ENCODE data around the gene POU4F2. TPM values are rescaled to one million over a fixed set of nuclear protein-coding genes. Genes with fewer than 3 reads are reported as not detected.

The POU4F2 gene, protein sequence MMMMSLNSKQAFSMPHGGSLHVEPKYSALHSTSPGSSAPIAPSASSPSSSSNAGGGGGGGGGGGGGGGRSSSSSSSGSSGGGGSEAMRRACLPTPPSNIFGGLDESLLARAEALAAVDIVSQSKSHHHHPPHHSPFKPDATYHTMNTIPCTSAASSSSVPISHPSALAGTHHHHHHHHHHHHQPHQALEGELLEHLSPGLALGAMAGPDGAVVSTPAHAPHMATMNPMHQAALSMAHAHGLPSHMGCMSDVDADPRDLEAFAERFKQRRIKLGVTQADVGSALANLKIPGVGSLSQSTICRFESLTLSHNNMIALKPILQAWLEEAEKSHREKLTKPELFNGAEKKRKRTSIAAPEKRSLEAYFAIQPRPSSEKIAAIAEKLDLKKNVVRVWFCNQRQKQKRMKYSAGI
- total RNA-seq, result not detected
- long read RNA-seq, result 0 reads

DNA sequence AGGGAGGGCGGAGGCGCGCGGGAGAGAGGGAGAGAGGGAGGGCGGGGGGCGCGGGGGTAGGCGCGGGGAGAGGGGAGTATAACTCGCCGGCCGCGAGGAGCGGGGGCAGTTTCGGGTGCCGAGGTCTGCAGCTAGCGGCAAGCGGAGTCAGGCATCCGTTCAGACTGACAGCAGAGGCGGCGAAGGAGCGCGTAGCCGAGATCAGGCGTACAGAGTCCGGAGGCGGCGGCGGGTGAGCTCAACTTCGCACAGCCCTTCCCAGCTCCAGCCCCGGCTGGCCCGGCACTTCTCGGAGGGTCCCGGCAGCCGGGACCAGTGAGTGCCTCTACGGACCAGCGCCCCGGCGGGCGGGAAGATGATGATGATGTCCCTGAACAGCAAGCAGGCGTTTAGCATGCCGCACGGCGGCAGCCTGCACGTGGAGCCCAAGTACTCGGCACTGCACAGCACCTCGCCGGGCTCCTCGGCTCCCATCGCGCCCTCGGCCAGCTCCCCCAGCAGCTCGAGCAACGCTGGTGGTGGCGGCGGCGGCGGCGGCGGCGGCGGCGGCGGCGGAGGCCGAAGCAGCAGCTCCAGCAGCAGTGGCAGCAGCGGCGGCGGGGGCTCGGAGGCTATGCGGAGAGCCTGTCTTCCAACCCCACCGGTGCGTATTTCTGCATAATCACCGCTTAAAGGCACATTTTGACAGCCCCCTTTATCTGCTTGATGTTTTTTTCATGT, at the start of gene POU4F2:
Gene POU4F2, plus strand, starts transcription at position 108 of the 720 bp plus-strand sequence. Its CDS starts 248 bp downstream, at position 356.
- intact Hi-C loops (cut with DNase I), result loop anchor here (10.0 kb wide), 1 partner anchor 294 kb away; no protein-coding TSS in a partner anchor
- no peak for DNase-seq (ENCODE audit: missing footprints)
- ATAC-seq, result no peak

DNA sequence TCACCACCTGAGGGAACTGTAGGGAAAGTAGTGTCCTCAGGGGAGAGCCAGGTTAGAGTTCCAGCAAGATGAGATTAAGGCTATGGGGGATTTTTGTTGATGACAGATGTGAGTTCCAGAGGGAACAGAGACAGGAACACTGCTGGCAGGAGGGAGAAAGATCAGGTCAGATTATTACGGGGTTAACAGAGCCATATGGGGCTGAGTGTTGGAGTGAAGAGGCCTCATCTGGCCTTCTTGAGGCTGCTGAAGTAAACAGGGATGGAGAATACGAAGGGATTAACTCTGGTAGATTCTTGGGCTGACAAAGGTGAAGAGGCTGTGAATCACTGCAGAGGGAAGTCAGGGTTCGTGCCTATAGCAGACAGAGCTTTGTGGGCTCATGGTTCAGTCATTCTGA, 47.9 kb upstream of the POU4F2 start:
- intact Hi-C loops (cut with DNase I), result no loop called here
- DNase-seq (ENCODE audit: missing footprints) (no peak), ATAC-seq (no peak)

DNA sequence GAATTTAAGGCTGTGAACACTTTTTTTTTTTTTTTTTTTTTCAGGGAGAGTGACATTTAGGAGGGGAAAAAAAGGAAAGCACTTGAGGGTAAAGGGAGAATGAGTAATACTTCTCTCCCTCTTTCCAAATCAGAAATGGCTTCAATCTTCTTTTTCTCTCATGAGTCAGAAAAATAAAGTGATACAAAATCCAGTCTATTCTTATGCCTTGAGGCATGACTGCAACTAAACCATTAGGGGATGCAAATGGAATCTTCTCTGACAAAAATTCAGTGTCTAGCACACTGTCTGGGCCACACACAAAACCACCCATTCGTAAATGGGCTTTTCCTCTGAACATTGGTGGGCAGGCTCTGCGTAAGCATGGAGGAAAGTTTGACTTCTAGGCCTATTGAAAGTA, 46.7 kb upstream of the POU4F2 start:
- intact Hi-C loops (cut with DNase I), result no loop called here
- DNase-seq (ENCODE audit: missing footprints), result no peak
- no peak for ATAC-seq

DNA sequence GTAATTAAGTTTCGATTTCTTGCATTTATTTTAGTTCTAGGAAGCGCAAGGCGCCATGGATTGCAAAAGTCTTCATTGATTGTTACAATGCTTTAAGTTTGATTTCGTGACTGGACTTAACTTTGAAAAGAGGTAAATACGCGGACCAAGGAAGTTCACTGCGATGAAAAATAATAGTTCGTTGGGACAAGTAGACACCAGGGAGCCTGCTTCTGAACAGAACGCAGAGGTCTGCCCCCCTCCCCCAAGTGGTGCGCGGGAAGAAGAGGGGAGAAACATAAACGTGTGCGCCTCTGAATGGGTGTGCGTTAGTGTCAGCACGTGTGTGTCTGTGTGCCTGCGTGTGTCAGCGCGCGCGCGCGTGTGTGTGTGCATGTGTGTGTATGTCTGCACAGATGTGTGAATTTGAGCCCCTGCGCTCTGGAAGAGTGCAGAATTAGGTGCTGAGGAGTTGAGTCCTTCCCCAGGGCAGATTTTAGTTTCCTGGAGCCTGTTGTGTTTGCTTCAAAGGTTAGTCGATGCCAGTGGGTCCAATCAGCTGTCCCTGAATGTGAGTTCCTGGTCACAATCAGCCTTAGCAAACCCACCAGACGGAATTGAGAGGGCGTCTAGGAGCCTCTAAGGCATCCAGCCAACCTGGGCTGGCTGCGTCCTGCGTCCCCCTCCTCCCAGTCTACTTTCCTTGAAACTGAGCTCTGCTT, 5.8 kb upstream of the POU4F2 start:
- DNase-seq (ENCODE audit: missing footprints) (no peak), ATAC-seq (no peak)
- intact Hi-C loops (cut with DNase I), result loop anchor here (10.0 kb wide), 1 partner anchor 288 kb away; no protein-coding TSS in a partner anchor

DNA sequence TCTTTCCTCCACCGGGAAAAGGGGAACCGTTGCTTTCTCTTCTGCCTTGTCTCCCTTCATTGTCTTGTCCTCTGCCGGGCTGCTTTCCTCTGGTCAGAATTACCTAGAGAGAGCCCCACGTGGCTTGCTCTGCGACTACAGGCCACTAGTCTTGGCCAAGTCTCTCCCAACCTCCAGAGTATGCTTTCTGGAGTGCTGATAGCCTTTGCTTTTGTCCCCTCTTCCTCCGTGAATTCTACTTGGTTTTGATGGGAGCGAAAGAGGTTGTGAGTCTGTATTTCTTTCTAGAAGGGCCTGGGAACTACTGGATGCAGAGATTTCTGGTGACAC, 5.3 kb upstream of the POU4F2 start:
- ATAC-seq (no peak), DNase-seq (ENCODE audit: missing footprints) (no peak)
- intact Hi-C loops (cut with DNase I), result loop anchor here (10.0 kb wide), 1 partner anchor 289 kb away; no protein-coding TSS in a partner anchor

DNA sequence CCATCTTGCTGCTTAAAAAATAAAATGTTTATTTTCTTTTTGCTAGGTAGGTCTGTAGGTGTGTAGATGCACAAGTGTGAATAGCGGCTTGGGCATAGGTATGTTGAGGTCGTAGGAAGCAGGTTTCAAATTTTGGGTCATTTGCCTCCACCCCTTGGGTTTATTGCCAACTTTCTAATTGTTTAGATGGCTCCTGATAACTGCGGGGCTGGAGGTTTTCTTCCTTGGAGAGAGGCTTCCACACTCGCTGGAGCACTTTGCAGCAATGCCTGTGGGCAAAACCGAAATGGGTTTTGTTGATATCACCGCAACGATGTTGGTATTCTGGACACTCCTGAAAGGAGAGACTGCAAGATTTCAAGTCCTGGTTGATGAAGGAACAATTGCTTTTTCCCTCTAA, 3.9 kb upstream of the POU4F2 start:
- intact Hi-C loops (cut with DNase I), result loop anchor here (10.0 kb wide), 1 partner anchor 290 kb away; no protein-coding TSS in a partner anchor
- DNase-seq (ENCODE audit: missing footprints) (no peak), ATAC-seq (no peak)

DNA sequence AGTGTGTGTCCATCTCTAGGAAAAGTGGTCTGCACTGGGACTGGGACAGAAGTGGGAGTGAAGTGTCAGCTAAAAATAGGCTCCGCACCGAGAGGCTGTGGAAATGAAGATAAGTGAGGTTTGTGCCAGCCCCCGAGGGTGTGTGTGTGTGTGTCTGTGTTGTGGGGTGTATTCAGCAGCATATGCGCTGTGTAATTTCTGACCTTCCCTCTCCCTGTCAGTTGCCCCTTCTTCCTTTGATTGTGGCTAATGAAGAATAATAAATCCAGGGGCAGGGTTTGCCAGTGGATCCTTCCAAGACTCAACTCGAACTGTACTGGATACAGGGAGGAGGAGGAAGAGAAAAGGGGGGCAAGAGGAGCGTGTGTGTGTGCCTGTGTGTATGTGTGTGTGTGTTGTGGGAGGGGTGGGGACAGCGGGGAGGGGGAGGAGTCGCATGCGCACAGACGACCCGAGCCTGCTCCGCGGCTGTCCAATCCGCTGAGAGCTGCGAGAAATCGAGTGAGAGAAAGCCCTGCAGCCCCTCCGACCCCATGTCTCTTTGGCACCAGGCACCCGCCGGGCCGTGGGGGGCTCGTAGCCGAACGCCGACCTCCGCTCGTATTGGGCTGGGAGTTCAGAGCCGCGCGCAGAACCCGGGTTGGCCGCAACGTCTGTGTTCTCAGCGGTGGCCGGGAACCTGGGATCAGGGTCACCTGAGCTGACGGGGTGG, 916 bp upstream of the POU4F2 start:
- intact Hi-C loops (cut with DNase I), result loop anchor here (10.0 kb wide), 1 partner anchor 293 kb away; no protein-coding TSS in a partner anchor
- DNase-seq (ENCODE audit: missing footprints), result no peak
- no peak for ATAC-seq

DNA sequence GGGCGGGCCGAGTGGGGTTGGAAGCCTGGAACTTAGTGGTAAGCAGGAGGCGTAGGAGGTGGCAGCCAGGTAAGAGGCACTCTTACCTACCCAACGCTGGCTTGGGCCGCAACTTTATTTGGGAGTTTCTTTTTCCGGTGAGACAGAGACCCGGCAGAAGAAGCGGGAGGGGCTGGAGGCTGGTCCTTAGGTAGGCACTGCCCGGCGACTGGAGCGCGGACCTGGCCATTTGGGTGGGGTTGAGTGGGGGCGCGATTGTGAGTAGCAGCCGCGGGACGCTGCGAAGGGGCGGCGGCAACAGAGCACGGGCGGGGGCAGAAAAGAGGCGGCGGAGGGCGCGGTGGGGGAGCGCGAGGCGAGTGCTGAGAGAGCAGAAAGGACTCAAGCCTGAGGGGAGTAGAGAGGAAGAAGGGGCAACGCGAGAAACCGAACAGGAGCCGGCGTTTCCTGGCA, 334 bp upstream of the POU4F2 start:
- intact Hi-C loops (cut with DNase I), result loop anchor here (10.0 kb wide), 1 partner anchor 294 kb away; no protein-coding TSS in a partner anchor
- DNase-seq (ENCODE audit: missing footprints) (no peak), ATAC-seq (no peak)

DNA sequence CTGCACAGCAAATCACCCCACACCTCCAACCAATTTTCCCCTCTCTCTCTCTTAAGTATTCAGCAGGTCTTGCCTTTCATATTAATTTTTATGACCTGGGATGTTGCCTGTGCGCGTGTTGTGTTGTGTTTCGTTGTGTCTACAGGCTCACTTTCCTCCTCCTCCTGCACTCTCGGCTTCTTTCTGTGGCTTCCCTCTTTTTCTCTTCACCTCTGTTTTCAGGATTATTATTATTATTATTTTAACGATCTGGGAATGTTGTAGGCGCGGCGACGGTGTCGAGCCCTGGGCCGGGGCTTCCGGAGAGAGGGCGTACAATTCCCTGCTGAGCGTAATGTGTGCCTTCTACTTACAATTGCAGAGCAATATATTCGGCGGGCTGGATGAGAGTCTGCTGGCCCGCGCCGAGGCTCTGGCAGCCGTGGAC, 826 bp downstream of the POU4F2 start:
- intact Hi-C loops (cut with DNase I), result loop anchor here (10.0 kb wide), 1 partner anchor 295 kb away; no protein-coding TSS in a partner anchor
- ATAC-seq (no peak), DNase-seq (ENCODE audit: missing footprints) (no peak)

DNA sequence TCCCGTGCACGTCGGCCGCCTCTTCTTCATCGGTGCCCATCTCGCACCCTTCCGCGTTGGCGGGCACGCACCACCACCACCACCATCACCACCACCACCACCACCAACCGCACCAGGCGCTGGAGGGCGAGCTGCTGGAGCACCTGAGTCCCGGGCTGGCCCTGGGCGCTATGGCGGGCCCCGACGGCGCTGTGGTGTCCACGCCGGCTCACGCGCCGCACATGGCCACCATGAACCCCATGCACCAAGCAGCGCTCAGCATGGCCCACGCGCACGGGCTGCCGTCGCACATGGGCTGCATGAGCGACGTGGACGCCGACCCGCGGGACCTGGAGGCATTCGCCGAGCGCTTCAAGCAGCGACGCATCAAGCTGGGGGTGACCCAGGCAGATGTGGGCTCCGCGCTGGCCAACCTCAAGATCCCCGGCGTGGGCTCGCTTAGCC, 1.4 kb downstream of the POU4F2 start:
- DNase-seq (ENCODE audit: missing footprints) (no peak), ATAC-seq (no peak)
- intact Hi-C loops (cut with DNase I), result no loop called here

DNA sequence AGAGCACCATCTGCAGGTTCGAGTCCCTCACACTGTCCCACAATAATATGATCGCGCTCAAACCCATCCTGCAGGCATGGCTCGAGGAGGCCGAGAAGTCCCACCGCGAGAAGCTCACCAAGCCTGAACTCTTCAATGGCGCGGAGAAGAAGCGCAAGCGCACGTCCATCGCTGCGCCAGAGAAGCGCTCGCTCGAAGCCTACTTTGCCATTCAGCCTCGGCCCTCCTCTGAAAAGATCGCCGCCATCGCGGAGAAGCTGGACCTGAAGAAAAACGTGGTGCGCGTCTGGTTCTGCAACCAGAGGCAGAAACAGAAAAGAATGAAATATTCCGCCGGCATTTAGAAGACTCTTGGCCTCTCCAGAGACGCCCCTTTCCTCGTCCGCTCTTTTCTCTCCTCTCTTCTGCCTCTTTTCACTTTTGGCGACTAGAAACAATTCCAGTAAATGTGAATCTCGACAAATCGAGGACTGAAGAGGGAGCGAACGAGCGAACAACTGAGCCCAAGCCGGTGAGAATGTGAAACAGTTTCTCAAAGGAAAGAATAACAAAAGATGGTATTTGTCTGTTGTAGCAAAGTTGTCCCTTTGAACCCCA, 1.9 kb downstream of the POU4F2 start:
- DNase-seq (ENCODE audit: missing footprints) (no peak), ATAC-seq (no peak)
- intact Hi-C loops (cut with DNase I), result no loop called here

DNA sequence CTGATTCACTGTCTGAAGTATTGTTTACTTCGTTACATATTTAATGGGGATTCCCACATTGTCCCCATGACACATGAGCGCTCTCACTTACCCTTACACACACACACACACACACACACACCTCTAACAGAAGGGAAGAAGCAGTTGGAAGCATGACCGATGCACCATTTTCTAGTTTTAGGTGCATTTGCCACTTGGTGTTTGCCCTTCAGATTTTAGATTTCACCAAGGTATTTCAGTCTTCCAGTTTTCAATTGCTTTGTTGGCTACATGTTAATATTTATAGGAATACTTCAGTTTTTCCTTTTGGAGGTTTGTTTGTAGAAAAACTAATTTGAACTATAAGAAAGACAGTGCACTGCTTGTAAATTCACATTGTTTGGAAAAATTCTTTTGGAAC, 3.1 kb downstream of the POU4F2 start:
- DNase-seq (ENCODE audit: missing footprints) (no peak), ATAC-seq (no peak)
- intact Hi-C loops (cut with DNase I), result no loop called here

DNA sequence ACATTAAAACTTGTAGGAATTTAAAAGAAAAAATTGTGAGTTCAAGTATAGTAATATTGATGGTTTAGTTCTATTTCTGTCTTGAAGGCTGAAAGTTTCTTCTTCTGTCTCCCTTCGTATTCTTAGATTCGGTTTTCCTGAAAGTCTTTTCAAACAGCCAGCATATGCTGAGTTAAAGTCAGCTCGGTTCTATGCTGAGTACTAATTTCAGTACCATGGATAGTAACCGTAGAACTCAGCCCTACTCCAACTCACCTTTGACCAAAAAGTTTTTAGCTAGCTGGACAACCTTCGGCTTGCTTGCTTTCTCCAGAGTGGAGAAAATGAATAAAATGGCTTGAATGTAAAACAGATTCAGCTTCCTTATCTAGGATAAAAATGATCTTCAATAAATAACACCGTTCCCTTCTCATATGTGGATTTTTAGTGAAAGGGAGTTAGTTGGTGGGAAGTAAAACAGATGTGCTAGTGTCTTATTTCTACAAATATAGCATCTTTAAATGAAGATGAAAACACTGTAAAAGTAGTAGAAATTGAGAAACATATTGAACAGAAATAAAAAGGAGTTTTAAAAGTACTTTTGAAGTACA, 5.2 kb downstream of the POU4F2 start:
- intact Hi-C loops (cut with DNase I), result no loop called here
- DNase-seq (ENCODE audit: missing footprints) (no peak), ATAC-seq (no peak)

DNA sequence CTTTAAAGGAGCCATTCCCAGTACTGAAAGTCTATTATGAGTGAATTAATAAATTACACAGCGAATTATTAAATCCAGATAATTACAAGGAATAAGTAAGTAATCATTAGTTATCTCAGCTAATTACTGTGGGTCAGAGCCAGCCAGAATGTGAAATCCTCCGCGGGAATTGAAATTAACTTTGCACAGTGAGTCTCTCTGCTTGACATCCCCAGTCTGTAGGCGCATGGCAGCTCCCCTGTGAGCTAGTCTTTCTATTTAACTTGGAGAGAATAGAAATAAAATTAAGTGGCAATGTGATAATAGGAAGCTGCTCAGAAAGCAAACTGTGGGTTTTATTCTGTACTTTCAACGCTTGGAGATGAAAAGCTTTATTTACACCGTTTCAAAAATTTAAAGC, 7.2 kb downstream of the POU4F2 start:
- ATAC-seq (no peak), DNase-seq (ENCODE audit: missing footprints) (no peak)
- intact Hi-C loops (cut with DNase I), result no loop called here

DNA sequence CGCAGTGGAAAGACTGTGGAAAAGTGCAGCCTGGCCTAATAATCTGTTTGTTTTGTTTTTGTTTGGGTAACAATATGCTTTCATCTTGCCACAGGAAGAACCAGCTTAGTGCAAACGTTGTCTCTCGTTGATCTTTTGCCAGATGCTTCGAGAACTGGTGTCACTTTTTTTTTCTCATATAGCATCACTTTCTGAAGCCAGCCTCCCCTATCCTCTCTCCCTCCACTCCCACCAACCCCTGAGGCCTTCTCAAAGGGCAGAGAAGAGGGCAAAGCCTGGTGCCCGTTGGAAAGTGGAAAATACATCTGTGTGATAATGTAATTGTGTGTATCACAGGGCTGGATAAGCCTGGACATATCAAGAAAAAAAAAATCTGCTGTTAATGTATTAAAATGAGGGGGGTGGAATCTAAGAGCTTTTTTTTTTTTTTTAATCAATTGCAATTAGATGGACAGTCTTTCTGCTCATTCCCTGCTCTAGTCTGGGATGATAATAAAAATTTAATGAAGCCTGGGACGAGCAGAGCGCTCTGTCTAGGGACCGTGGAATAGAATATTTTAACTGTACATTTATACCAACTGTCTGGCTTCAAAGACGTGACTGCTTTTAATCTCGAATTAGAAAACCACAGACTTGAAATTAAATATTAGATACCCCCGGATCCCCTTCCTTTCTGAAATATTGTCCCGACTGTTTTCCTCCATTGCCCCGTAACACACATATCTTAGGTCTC, 8.1 kb downstream of the POU4F2 start:
- intact Hi-C loops (cut with DNase I), result no loop called here
- no peak for ATAC-seq
- DNase-seq (ENCODE audit: missing footprints), result no peak

DNA sequence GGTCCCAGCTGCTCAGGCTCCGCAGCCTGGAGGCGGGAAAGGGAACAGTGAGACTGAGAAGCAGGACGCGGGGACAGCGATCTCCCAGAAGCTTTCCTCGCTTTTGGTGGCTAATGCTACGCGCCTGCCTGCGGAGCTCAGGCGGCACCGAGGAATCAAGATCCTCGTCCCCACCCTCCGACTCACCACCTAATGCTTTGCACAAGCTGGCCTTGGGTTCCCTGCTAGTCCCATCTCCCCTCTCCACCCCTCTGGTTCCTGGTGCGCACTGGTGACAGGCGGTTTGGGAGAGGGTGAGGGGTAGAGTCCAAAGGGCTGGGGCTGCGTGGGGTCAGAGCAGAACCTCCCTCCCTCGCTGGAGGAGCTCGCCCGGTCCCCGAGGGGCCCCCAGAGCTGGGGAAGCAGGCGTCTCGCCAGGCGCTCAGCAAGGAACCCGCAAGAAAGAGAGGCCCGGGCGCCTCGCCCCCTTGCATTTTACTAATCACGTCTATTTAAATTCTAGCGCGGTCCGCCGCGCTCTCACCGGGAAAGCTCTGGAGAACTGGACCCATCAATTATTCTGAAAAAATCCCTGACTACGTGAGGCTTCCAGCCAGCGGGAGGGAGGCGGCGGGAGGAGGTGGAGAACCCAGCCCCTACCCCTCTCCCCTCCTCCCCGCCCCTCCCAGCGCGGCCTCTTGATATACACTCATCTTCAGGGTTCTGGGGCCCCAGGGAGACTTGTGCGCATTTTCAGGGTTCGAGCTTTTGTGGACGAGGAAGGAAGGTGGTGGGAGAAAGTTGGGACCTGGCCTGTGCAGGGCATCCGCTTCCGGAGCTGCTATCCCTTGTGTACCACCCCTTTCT, 9.1 kb downstream of the POU4F2 start:
- ATAC-seq (peak; percentile 23), DNase-seq (ENCODE audit: missing footprints) (no peak)
- intact Hi-C loops (cut with DNase I), result no loop called here

All from Right ventricle myocardium inferior (tissue), 1 donor.